Right ventricle myocardium superior (tissue), 1 donor: ENCODE data around the gene PCDHGC3. TPM values are rescaled to one million over a fixed set of nuclear protein-coding genes. Genes with fewer than 3 reads are reported as not detected.

ENCODE experiments used
- ATAC-seq: fragments of 200-7000 bp; cut with Tn5 transposase; one replicate; pipeline ENCODE4 v1.9.1; 2020; ENCODE audit warnings: mild to moderate bottlenecking; ENCODE audit not compliant: poor library complexity
- DNase-seq: peaks from one replicate; pipeline ENCODE4 v3.0.0-alpha.2; 2020
- intact Hi-C: fragments of 100-400 bp; cut with DNase I; formaldehyde crosslinking; loops from one replicate; pipeline ENCODE4 v1.11.2; 2022
- total RNA-seq: library from RNA; stranded (reverse); fragmentation: NEBNext Ultra II Directional; extraction: Animal tissue kit (Norgen Biotek cat#: 25700); gene quantifications from one replicate; pipeline ENCODE4 v1.2.1, GENCODE V29; 2021
- donor health status: DM: no; HTN: yes; CAD: no; lungs with severe emphysema.

Gene PCDHGC3
- total RNA-seq, 1 donor from 2014 or later = 17.1 TPM

DNA sequence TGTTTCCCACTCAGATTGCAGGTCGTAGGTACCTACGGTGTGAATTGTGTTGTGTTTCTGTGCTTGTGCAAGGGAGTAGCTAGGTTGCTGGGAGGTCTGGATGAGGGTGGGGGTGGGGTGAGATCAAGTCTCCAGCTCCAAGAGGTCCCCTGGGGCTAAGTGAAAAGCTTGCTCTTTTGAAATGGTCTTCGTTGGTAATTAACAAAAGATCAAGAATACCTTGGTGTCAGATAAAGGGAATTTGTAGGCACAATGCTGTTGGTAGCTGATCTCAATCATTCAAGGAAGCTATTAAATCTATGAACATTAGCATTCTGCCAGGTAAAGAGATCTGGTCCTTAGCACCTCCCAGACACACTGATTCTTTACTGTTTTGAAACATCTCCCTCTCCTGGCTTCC lies 8.1 kb downstream of the PCDHGC3 start:
- DNase-seq (no peak), ATAC-seq (no peak)
- intact Hi-C loops = no loop called here

DNA sequence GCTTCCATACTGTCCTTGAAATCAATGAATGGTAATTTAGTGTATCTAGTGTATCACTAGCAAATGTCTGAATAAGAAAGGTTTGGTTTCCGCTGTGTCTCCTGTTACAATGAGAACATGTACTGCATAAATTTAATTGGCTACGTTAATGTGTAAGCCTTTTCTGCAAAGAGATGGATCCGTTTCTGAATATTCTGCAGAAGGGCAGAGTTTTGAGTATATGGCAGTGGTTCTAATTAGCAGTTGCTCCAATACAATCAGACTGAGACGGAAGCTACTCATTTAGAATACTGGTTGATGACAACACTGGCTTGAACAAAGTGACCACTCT lies 8.5 kb downstream of the PCDHGC3 start:
- DNase-seq = no peak
- intact Hi-C loops = no loop called here
- ATAC-seq = no peak

GRCh38 chr5:141484641-141485311 lies 9.0 kb downstream of the PCDHGC3 start, which contains the start of gene PCDHGC4:
PCDHGC4 (plus strand) TSS chr5:141485030; CDS start chr5:141485174, 144 bp downstream.
- DNase-seq = no peak
- intact Hi-C loops = no loop called here
- peak; percentile 35 for ATAC-seq

DNA sequence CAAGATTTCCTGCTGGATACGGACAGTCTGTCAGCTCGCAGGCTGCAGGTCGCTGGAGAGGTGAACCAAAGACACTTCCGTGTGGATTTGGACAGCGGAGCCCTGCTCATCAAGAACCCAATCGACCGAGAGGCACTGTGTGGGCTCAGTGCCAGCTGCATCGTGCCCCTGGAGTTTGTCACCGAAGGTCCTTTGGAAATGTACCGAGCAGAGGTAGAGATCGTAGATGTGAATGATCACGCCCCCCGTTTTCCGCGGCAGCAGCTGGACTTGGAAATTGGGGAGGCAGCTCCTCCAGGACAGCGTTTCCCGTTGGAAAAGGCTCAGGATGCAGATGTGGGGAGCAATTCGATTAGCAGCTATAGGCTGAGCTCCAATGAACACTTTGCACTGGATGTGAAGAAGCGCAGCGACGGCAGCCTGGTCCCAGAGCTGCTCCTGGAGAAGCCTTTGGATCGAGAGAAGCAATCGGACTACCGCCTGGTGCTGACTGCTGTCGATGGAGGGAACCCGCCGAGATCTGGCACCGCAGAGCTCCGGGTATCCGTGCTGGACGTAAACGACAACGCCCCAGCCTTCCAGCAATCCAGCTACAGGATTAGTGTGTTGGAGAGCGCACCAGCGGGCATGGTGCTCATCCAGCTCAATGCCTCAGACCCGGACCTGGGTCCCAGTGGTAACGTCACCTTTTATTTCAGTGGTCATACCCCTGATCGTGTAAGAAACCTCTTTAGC lies 9.7 kb downstream of the PCDHGC3 start:
- peak; percentile 16 for ATAC-seq
- no peak for DNase-seq

GRCh38 chr5:141486091-141486490 lies 10.3 kb downstream of the PCDHGC3 start:
- DNase-seq = no peak
- intact Hi-C loops = no loop called here
- no peak for ATAC-seq

More for the DNA sequence above, 9.7 kb downstream of the PCDHGC3 start:
- intact Hi-C loops = no loop called here

GRCh38 chr5:141487131-141487530 lies 11.4 kb downstream of the PCDHGC3 start:
- ATAC-seq = no peak

DNA sequence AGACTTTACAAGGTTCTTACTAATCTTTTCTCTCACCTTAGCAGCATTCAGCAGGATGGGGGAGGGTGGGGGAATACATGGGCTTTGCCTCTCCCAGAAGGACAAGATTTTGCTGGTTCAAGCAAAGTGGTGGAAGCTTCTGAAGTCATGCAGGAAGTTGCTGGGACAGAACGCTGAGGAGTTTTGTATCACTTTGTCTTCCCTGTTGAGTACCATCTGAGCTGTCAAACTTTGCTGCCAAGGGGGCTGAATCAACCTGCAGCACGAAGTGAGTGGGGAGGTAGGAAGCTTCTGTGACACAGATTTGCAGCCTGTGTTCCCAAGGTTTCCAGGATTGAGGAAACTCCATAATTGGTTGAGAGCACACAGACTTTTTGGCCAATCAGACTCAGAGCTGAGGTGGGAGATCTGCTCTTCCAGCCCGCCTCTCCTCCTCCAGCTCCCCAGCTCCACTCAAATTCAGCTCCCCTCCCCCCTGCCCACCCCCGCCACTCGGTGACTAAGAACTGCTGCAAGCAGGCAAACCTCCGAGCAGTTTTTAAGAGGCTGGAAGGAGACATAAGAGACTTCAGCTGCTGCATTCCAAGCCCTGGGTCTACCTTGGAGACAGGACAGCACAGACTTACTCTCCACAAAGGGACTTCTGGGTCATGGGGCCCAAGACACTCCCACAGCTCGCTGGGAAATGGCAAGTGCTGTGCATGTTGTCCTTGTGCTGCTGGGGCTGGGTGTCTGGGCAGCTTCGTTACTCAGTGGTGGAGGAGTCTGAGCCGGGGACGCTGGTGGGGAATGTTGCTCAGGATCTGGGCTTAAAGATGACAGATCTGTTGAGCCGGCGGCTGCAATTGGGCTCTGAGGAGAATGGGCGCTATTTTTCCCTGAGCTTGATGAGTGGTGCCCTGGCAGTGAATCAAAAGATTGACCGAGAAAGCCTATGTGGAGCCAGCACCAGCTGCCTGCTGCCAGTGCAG lies 13.1 kb downstream of the PCDHGC3 start, which contains the start of gene PCDHGC5:
Gene PCDHGC5 (plus strand): TSS at position 491 of the 971 bp plus-strand sequence. CDS start 160 bp downstream, at position 651.
- intact Hi-C loops = no loop called here
- ATAC-seq (no peak), DNase-seq (no peak)

More at GRCh38 chr5:141487131-141487530, 11.4 kb downstream of the PCDHGC3 start:
- no peak for DNase-seq
- intact Hi-C loops = no loop called here

DNA sequence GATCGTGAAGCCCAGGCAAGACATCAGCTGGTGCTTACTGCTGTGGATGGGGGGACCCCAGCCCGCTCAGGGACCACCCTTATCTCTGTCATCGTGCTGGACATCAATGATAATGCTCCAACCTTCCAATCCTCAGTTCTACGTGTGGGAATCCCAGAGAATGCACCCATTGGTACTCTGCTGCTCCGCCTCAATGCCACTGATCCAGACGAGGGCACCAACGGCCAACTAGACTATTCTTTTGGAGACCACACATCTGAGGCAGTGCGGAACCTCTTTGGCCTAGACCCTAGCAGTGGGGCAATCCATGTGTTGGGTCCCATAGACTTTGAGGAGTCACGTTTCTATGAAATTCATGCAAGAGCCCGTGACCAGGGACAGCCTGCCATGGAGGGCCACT lies 14.1 kb downstream of the PCDHGC3 start:
- no peak for ATAC-seq

GRCh38 chr5:141490271-141490670 lies 14.5 kb downstream of the PCDHGC3 start:
- intact Hi-C loops = no loop called here
- ATAC-seq = no peak
- no peak for DNase-seq

More for the DNA sequence above, 14.1 kb downstream of the PCDHGC3 start:
- intact Hi-C loops = no loop called here
- no peak for DNase-seq

DNA sequence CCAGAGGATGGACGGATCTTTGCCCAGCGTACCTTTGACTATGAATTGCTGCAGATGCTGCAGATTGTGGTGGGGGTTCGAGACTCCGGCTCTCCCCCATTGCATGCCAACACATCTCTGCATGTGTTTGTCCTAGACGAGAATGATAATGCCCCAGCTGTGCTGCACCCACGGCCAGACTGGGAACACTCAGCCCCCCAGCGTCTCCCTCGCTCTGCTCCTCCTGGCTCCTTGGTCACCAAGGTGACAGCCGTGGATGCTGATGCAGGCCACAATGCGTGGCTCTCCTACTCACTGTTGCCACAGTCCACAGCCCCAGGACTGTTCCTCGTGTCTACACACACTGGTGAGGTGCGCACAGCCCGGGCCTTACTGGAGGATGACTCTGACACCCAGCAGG lies 15.0 kb downstream of the PCDHGC3 start:
- DNase-seq (no peak), ATAC-seq (no peak)
- intact Hi-C loops = no loop called here

GRCh38 chr5:141491323-141492167 lies 15.8 kb downstream of the PCDHGC3 start:
- ATAC-seq (no peak), DNase-seq (no peak)
- intact Hi-C loops = no loop called here

GRCh38 chr5:141492168-141492885 lies 16.6 kb downstream of the PCDHGC3 start:
- intact Hi-C loops = no loop called here

DNA sequence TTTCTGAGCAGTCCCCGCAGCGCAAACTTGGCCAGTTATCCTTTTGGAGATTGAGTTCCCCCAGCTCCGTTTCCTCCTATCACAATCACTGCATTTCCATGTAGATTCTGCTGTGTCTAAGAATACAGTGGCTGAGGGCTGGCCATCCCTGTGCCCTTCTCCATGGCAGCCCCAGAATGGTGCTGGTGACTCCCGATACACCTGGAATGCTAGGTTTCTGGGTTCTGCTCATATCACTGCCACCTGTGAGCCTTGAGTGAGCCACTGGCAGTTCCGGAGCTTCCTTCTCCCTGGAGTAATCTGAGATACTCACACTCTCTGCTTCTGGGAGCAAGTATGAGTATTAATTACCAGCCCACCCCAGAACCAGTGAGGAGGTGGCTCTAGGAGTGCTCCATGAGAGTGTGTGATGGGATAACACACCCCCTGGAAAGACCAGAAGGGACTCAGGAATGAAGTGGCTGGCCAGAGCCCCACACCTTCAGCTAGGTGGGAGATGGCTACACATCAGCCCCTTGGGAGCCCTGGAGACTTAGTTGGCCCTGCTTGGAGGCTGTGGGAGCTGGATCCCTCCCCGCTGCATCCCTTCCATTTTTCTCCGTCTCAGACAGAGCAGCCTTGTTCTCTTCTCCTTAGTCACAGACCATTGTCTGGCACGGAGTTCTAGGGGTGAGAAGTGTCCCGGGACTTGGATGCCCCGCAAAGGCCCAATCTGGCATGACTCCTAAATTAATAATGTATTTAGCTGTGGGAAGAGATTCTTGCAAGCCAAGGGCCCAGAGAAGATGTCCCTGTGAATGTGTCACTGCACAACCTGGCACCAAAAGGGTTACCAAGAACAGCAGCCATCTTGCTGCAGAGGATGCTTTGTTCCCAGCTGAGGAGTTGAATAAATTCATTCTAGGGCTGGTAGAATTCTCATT lies 18.0 kb downstream of the PCDHGC3 start:
- ATAC-seq = peak; percentile 47
- intact Hi-C loops = no loop called here
- no peak for DNase-seq

More at GRCh38 chr5:141492168-141492885, 16.6 kb downstream of the PCDHGC3 start:
- DNase-seq (no peak), ATAC-seq (peak; percentile 19)

GRCh38 chr5:141494761-141495452 lies 19.1 kb downstream of the PCDHGC3 start:
- ATAC-seq = no peak

GRCh38 chr5:141495453-141495811 lies 19.7 kb downstream of the PCDHGC3 start:
- intact Hi-C loops = no loop called here
- DNase-seq = no peak
- ATAC-seq = no peak

More at GRCh38 chr5:141494761-141495452, 19.1 kb downstream of the PCDHGC3 start:
- intact Hi-C loops = no loop called here
- DNase-seq = no peak

DNA sequence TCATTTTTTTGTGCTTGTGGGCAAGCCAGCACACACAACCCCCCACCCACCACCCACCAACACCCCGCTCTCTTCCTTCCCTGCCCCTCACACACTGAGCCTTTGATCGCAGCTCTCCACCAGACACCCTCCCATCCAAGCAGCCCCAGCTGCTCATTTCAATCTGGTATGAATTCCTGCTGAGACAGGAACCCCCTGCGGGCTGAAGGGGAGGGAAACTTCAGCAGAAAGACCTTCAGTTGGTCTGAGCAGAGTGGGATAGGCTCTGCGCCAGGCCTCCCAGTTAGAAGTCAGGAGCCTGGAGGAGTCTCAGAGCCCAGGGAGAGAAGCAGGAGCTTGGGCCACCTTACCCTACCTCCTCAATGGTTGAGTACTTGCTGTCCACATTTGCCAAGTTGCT lies 20.3 kb downstream of the PCDHGC3 start:
- ATAC-seq (no peak), DNase-seq (no peak)
- intact Hi-C loops = no loop called here
